NK-92 (cell line): ENCODE results near the gene SIRPB2.
A peak's percentile ranks its signal among the peaks of the same experiment; 100 is the strongest.

Experiments
- DNase-seq: peaks from one replicate; lab custom pipeline; 2025; ENCODE audit not compliant: unreplicated experiment; lab: John Stamatoyannopoulos, UW

Gene SIRPB2

DNA sequence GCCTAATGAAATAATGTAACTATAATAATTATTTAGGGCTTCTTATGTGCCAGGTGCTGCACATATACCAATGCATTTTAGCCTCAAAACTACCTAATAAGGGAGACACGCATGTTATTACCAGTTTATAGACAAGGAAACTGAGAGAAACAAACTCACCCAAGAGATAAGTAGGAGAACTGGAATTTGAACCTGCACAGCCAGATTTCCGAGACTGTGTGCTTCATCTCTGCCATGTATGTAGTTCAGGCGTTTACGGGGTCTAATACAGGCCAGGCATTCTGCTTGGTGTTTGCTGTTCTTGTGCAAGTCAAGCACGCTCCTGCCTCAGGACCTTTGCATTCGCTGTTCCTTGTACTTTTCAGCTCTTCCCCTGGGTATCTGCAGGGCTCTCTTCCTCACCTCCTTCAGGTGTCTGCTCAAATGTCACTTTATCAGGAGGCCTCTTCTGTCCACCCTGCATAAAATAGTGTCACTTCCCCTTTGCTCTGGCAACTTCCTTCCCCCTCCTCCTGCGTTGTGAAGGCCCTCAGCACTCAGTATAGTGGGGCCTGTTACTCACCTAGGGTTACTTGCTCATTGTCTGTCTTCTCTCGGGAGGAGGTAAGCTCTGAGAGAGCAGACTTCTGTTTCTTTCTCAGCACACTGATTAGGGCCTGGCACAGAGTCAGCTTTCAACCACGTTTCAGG is 18.5 kb downstream of the SIRPB2 start:
- no peak for DNase-seq

DNA sequence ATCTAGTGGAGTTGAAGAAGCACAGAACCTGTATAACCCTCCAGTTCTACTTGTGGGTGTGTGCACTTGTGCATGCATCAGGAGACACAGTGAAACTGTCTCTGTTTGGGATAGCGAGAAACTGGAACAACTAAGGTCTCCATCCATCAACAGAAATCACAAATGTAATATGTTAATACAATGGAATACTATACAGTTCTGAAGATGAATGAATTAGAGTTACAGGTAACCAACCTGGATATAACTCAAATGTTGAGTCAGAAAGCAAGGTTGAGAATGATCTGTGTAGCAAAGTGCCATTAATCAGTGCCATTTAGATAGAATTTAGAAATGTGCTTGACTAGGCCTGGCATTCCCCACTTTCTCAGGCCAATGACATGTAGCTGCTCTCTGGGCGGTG is 20.0 kb downstream of the SIRPB2 start:
- DNase-seq, result no peak

DNA sequence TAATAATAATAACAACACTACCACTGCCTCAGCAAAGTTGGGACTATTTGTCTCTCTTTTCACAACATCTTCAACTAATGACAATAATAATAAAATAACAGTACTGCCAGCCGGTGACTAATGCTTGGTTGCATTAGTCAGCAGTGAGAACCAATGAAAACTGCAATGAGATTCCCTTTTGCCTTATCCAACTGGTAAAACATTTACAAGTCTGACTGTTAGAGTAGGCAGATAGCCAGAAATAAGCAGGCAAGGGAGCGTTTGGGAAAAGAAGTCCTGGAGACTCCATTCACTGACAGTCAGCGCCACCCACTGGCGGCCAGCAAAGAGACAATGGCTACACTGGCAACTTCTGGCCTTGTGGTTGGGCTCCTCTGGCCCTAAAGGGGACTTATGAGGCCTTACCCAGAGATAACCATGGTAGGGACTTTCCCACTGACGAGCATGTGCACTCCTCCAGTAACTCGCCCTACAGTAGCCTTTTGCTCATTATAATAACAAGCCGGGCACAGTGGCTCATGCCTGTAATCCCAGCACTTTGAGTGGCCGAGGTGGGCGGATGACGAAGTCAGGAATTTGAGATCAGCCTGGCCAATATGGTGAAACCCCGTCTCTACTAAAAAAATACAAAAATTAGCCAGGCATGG is 21.2 kb downstream of the SIRPB2 start:
- DNase-seq, result no peak

DNA sequence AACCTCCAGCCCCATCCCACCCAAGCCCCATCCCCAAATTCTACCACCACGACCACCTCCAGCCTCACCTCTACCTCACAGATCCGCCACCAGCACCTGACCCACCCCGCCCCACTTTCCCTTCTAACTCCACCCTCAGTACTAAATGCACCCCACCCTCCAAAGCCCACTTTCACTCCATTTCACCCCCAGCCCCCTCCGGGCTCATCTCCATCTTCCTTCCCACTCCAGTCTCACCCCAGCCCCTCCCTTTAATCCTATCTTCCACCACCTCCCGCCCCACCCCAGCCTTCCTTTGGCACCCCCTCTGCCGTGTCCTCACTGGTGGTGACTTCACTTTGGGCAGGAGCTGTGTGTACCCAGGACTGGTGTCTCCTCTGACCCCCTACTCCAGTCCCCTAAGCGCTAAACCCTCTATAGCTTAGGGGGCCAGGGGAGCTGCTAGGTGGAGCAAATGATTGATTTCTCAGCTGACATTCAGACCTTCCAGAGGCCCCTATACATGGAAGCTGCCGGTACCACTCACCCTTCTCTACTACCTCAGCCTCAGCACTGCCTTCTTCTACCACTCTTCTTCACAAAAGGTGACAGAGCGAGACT is 21.8 kb downstream of the SIRPB2 start:
- DNase-seq, result no peak

DNA sequence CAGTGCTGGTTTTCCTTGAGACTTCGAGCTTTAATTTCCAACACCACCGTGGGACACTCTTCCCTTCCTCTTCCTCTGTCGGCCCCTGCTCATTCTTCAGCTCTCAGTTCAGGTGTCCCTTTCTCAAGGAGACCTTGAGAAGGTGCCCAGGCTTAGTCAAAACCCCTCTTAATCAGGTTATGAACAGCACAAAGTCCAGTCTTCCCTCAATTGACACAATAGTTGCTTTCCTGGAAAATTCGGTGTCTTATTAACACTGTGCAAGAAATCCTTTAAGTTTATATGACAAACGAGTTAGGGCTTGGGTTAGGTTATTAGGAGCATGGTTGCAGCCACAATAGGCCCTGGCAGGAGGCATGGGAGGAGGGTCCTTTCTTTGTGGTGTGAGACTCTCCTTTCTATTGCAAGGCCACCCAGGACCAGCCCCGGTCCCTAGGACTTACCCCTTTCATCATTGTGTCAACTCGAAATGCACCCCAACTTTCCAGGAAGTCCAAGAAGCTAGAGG is 23.0 kb downstream of the SIRPB2 start:
- DNase-seq, result no peak

DNA sequence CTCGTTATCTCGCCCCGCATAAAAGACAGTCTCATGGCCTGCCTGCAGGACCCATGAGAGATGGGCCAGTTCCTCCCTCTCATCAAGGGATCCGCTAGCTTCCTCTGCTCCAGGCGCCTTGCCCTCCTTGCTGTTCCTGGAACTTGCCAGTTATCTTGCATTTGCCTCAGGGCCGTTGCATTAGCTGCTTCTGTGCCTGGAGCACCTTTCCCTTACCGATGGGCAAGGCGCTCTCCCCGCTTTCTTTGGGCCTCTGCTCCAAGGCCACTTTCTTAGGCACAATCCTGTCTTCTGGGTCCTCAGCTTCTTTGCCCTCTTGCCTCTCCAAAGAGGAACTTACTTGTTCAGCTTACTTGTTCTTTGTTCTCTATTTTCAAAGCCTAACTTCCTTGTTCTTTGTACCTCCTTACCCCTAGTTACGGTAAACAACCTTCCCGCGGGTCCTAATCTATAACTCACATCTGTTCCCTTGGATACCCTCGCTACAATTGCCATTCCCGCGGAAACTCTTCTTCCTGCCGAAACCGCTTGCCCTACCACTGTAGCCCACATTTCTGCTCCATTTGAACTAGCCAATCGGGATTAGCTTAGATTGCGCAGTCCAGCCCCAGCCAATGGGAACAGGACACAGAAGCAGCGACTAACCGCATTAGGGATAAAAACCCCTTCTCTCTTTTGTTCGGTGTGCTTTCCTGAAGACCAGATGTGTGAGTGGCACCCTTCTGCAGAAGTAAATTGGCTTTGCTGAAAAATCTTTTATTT is 23.7 kb downstream of the SIRPB2 start:
- no peak for DNase-seq

DNA sequence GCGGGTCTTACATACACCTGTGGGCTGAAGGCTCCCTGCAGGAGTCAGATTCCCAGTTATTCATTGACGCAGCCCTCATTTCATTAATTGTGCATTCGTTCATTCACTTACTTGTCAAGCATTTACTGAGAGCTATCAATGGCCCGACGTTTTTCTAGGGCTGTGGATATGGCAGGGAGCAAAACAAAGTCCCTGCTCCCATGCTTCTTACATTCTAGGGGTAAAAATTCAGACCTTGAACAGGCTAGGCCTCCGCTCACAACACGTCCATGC is 24.2 kb downstream of the SIRPB2 start:
- DNase-seq, result no peak

DNA sequence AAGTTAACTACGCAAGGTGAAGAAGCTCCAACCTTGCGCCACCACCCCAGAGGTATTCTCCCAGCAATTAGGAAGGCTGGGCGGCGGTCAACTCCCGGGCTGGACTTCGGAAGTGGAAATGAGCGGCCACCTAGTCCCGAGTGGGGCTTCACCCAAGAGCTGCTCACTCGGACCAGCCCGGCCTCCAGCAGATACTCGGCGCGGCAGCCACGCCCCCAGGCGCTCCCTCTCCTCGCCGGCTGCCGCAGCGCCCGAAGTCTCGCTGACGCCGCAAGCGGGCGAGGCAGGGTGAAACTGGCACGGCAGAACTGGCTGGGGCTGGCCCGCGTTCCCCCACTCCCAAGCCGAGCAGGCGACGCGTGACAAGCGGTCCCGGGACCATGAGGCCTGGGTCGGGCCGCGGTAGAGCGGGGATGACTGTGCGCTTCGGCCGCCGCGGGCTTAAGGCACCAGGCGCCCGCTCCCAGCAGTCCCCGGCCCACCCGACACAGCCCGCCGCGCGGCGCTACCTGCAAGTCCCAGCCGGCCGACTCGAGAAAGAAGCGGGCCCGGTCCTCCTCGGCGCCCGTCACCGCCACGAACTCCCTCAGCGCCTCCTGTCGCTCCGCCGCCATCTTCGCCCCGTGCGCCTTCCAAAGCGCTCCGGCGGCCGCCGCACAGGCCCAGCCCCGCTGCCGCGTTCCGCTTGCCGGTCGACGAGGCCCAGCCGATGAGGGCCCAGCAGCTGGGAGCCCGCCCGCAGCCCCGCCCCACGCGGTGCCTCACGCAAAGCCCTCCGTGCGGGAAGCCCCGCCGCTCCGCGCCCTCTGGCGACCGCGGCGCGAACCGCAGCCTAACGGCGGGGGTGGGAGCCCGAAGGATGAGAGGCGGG is 24.8 kb downstream of the SIRPB2 start, which contains the start of gene NSFL1C:
Gene NSFL1C, minus strand, starts transcription at position 639 of the 871 bp plus-strand sequence. Its CDS starts 25 bp downstream, at position 614.
- peak; percentile 71 for DNase-seq

DNA sequence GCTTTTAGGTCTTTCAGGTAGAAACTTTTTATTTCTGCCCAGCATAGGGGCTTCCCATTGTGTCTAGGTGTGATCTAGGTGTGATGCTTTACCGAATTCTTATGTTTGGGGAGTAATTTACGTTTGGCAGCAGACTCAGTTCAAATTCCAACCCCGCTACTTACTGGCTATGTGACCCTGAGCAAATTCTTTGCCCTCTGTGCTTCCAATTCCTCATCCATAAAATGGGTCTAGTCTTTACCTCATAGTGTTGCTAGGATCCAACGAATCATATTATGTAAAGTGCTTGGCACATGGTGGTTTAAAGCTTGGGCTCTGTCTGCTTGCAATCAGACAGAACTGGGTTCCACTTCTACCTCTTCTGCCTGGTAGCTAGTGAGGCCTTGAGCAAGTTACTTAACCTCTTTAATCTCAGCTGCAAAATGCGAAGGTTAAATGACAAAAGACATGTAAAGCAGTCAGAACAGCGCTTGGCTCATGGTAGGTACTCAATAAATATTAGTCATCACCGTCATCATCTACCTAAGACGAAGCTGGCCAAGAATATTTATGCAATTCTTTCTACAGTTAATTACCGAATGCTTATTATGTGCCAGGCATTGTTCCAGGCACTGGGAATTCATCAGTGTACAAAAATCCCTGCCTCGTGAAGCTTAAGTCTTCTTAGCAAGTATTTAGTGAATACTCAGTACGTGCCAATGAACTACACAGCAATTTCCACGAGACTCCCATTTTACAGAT is 25.6 kb downstream of the SIRPB2 start:
- DNase-seq, result no peak

DNA sequence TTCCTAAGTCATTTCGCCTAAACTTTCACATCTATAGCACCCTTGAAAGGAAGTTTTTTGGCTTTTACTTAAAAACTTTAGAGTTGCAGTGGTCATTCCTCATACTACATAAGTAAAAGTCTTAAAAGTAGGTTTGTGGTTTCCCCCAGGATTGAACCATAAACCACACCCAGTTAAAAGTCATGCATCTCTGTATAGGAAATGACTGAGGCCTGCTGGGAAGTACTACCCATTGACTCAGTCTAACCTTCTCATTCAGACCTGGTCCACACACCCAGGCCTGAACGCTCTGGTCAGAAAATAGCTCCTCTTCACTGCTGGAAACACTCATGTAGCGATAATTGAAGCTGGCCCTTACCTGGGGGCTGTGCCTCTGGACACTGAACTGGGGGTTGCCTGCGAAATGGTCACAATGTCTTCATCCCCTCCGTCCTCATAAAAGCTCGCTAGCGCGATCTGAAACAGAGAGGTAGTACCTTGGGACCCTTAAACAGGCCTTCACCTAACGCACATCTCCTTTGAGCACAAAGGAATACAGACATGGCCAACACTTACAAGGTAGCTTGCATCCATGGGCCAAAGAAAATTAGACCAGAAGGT is 27.1 kb downstream of the SIRPB2 start:
- no peak for DNase-seq

DNA sequence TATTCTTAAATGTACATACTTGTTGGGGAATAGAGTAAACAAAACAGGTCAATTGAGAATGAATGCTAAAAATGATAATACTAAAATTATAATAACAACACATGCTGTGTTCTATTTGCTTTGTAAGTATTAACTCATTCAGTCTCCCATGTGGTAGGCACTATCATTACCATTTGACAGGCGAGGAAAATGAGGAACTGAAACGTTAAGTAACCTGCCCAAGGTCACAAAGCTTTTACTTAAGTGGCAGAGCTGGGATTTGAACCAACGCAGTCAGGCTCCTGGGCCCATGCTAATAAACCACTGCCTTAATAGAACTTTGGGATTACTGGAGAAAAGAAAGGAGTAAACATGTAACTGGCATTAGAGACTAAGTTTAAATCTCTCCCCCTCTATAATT is 28.4 kb downstream of the SIRPB2 start:
- no peak for DNase-seq

DNA sequence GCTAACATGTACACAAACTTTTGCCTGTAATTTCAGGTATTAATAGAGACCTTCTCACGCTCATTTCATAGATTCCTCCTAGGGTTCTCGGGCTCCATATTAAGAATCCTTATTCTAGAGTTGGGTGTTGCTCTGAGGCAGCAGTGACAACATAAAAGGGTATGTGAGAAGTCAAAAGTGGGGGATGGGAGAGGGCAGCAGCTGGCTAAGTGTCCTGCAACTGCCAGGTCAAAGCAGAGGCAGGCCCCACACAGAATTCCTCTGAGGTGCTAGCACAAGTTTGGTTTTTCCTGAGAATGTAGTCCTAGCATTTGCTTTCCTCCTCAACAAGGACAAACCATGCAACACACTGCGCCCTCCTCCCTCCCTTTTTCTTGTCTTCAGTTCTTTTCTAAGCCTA is 29.2 kb downstream of the SIRPB2 start:
- no peak for DNase-seq

DNA sequence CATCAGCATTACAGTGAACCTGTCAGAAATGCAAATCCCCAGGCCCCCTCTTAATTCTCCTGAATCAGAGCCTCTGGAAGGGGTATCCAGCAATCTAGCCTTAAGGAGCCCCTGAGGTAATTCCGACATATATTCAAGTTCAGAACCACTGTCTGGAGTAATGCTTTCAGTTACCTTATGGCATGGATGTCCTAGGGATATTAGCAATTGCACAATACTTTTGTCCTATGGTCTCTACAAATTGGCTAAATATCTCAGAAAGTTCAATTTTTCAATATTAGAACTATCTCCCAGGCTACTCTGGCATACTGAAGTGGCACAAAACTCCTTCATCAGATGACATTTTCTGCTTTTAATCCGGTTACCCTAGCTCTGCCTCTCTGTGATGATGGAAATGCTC is 30.9 kb downstream of the SIRPB2 start:
- DNase-seq, result no peak

DNA sequence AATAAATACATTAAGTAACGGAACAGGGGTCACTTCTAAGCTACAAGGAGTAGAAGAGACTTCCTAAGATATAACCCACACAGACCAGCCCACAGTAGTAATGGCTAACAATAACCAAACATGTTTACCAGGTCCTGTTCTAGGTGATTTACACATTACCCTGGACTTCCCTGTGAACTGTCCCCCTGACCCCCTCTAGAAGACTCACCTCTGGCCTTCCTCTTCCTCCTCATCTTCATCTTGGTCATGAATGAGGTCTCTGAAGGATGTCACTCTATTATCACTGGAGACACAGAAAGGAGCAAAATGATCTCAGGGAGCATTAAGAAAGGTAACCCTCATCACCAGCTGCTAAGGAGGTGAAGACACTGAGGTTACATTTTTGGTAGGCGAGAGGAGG is 33.2 kb downstream of the SIRPB2 start:
- no peak for DNase-seq

DNA sequence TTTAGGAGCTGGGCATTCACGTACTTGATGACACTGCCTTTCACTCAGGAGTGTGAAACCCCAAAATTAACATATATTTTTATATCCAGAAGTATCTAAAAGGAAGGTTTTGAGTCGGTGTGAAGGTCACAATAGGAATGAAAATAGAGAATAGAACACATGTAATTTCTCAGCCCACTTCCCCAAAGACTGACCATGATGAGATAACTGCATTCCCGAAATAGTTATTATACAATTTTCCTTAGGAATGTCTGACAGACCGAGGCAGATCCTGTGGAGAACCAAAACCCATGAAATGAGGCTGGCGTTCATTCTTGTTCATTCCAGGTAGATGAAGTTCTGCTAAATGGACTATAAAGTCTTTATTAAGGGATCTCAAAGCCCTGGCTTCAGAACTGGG is 34.9 kb downstream of the SIRPB2 start:
- DNase-seq, result no peak

DNA sequence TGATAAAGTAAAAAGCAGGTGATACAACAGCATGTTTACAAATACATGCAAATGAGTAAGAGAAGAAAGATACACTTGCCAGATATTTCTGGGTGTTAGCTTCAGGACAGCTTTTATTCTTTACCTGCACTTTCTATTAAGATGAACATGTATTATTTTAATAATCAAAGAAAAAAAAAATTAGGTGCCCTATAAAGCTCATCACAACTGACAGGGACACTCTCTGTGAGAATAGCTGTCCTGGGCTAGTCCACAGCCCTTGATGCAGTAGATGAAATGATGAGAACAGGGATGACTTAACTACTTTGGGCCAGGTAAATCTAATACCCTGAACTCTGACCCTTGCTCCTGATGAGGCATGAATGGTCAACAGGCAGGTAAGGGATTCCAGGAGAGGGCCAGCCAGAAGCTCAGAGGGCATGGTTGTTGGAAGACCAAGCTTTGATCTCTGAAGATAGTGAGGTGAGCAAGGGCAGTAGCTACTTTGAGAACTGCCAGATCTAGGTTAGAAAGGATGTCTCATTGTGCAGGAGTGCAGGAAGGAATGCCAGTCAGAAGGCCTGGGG is 40.2 kb downstream of the SIRPB2 start:
- DNase-seq, result no peak

DNA sequence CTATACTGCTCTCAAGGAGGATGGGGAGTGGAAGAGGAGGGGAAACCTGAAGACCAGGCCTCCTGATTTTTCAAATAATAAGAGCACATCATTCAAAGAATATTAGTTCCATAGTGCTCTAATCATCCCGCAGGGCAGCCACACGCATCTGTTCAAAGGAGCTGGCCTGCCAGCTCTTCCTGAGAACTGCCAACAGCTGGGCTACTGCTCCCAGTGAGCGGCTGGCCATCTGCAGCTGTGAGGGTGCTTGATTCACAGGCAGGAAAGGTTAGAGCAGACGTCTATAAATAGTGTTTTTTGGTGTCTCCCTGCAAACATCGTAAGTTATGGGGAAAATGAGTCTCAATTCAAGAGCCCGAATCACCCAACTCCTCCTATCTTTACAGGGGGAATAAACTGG is 41.9 kb downstream of the SIRPB2 start:
- DNase-seq, result no peak

DNA sequence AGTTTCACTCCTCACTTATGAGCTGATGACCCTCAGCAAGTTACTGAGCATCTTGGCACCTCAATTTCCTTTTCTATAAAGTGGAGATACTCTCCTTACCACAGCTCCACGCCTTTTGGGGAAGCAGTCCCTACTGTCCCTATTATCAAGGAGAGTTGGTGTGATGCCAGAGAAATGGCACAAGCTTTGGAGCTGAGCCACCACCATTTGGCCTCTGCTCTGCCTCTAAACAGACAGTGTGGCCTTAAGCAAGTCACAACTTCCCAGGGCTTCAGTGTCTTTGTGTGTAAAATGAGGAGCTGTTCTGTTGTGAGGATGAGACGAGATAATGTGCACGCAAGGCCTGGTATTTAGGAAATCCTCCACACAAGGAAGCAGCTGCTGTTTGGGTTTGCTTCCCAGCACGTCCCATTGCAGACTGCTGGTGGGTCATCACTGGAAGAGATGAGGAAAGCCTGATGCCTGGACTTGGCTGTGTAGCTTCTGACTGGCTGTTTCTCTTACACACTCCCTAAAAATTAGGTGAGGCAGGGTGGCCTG is 43.1 kb downstream of the SIRPB2 start:
- DNase-seq, result no peak

DNA sequence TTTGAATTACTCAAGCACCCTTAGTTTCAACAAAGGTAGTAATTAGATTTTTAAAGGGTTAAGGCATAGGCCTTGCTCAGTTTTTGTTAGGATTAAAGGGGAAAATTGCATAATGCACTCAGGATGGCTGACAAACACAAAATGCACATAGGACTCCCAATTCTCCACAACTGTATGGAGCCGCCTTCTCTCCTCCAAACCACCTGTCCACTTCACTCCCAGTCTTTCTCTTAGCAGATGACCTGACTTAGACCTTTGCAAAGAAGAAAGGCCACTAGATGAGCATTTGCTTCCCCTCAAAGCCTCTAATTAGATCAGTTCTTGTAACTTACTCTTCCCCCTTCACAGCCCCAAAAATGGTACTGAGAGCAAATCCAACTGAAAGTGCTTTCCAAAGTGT is 44.7 kb downstream of the SIRPB2 start:
- DNase-seq, result no peak
